IMR-90 (cell line): ENCODE measurements around the gene DSCAM. TPM values are rescaled to one million over a fixed set of nuclear protein-coding genes. Genes with fewer than 3 reads are reported as not detected.

Experiments used
- ATAC-seq: fragments of 200-7000 bp; cut with Tn5 transposase; 2 replicates; pipeline ENCODE4 v1.9.1; 2020; ENCODE audit warnings: low read depth, mild to moderate bottlenecking, moderate library complexity
- BruUV-seq: library from RNA; stranded (reverse); fragments of 400-500 nt; replicated peaks from 2 replicates; lab custom pipeline; 2021; lab: Mats Ljungman, UMichigan
- CTCF ChIA-PET: fragments of 300-600 bp; formaldehyde crosslinking; extraction: SDS; loops from one replicate; lab custom pipeline; 2021; ENCODE audit warnings: antibody characterized with exemption; lab: Yijun Ruan, JAX
- POLR2A ChIA-PET: fragments of 300-600 bp; sonication (Branson Sonifier 250); formaldehyde crosslinking; loops from one replicate; lab custom pipeline; 2022; ENCODE audit warnings: antibody characterized with exemption; ENCODE audit not compliant: unreplicated experiment; lab: Charles Lee
- DNase-seq: peaks from one replicate; pipeline ENCODE4 v3.0.0; 2013
- H2AFZ ChIP-seq: replicated peaks from 2 replicates; pipeline ENCODE3; 2013; ENCODE audit warnings: low read length, mild to moderate bottlenecking; ENCODE audit not compliant: poor library complexity
- H2AK5ac ChIP-seq: 2 replicates; pipeline ENCODE4 v1.6.1; 2013; ENCODE audit warnings: low read depth, low read length, inconsistent platforms
- H2AK9ac ChIP-seq: replicated peaks from 2 replicates; pipeline ENCODE3; 2013; ENCODE audit warnings: mild to moderate bottlenecking, low read depth, low read length, moderate library complexity; ENCODE audit not compliant: poor library complexity
- H2BK120ac ChIP-seq: 2 replicates; pipeline ENCODE4 v1.6.1; 2013; ENCODE audit warnings: low read depth, low read length, inconsistent platforms
- H2BK15ac ChIP-seq: 3 replicates; pipeline ENCODE4 v1.6.1; 2013; ENCODE audit warnings: low read depth, low read length, inconsistent platforms
- H2BK20ac ChIP-seq: 2 replicates; pipeline ENCODE4 v1.6.1; 2013; ENCODE audit warnings: low read depth, mild to moderate bottlenecking, inconsistent platforms, low read length, moderate library complexity
- H2BK5ac ChIP-seq: 2 replicates; pipeline ENCODE4 v1.6.1; 2013; ENCODE audit warnings: mild to moderate bottlenecking, low read depth, low read length, inconsistent platforms; ENCODE audit not compliant: poor library complexity, severe bottlenecking
- H3K14ac ChIP-seq: replicated peaks from 2 replicates; pipeline ENCODE4 v1.6.1; 2013; ENCODE audit warnings: low read depth, low read length, inconsistent platforms
- H3K18ac ChIP-seq: 2 replicates; pipeline ENCODE4 v1.6.1; 2013; ENCODE audit warnings: low read depth, low read length, control low read depth
- H3K23ac ChIP-seq: 2 replicates; pipeline ENCODE4 v1.6.1; 2013; ENCODE audit warnings: low read depth, low read length, inconsistent platforms
- H3K27ac ChIP-seq: 2 replicates; pipeline ENCODE4 v1.5.1; 2013; ENCODE audit warnings: mild to moderate bottlenecking, control low read depth, low read length; ENCODE audit not compliant: insufficient read depth
- H3K27me3 ChIP-seq: 2 replicates; pipeline ENCODE4 v1.6.1; 2013; ENCODE audit warnings: low read length; ENCODE audit not compliant: control insufficient read depth, insufficient read depth
- H3K36me3 ChIP-seq: 2 replicates; pipeline ENCODE4 v1.6.1; 2013; ENCODE audit warnings: low read length, mixed read lengths; ENCODE audit not compliant: control insufficient read depth, insufficient read depth
- H3K4ac ChIP-seq: 2 replicates; pipeline ENCODE4 v1.6.1; 2013; ENCODE audit warnings: low read depth, low read length, inconsistent platforms
- H3K4me1 ChIP-seq: 2 replicates; pipeline ENCODE4 v1.6.1; 2013; ENCODE audit warnings: low read length, mixed read lengths; ENCODE audit not compliant: control insufficient read depth, insufficient read depth
- H3K4me2 ChIP-seq: 2 replicates; pipeline ENCODE4 v1.6.1; 2013; ENCODE audit warnings: low read depth, mild to moderate bottlenecking, control low read depth, low read length, moderate library complexity
- H3K4me3 ChIP-seq: 2 replicates; pipeline ENCODE4 v1.5.1; 2013; ENCODE audit warnings: low read depth, mild to moderate bottlenecking, control low read depth, low read length, moderate library complexity; ENCODE audit not compliant: insufficient read depth
- H3K56ac ChIP-seq: 2 replicates; pipeline ENCODE4 v1.6.1; 2013; ENCODE audit warnings: low read length, inconsistent platforms; ENCODE audit not compliant: insufficient read depth; ENCODE audit errors: extremely low read depth
- H3K79me1 ChIP-seq, 2 experiments: 2 replicates each; pipeline ENCODE4 v1.6.1; 2013; ENCODE audit warnings: low read length in 2 of 2, inconsistent platforms in 1 of 2, low read depth in 1 of 2
- H3K9ac ChIP-seq: 2 replicates; pipeline ENCODE4 v1.6.1; 2013; ENCODE audit warnings: low read depth, low read length, control low read depth
- H3K9me1 ChIP-seq: 2 replicates; pipeline ENCODE4 v1.6.1; 2013; ENCODE audit warnings: low read length, inconsistent platforms; ENCODE audit not compliant: insufficient read depth
- H3K9me3 ChIP-seq: 2 replicates; pipeline ENCODE4 v1.6.1; 2013; ENCODE audit warnings: low read length; ENCODE audit not compliant: control insufficient read depth, insufficient read depth
- H4K20me1 ChIP-seq: 2 replicates; pipeline ENCODE4 v1.6.1; 2013; ENCODE audit warnings: low read length, inconsistent platforms; ENCODE audit not compliant: insufficient read depth
- H4K5ac ChIP-seq: 2 replicates; pipeline ENCODE4 v1.6.1; 2013; ENCODE audit warnings: mild to moderate bottlenecking, low read depth, low read length, control low read depth
- H4K8ac ChIP-seq, 2 experiments: 2 replicates each; pipeline ENCODE4 v1.6.1; 2013; ENCODE audit warnings: low read depth in 2 of 2, low read length in 2 of 2, control low read depth in 1 of 2, inconsistent platforms in 1 of 2
- H4K91ac ChIP-seq: 2 replicates; pipeline ENCODE4 v1.6.1; 2013; ENCODE audit warnings: low read depth, low read length, inconsistent platforms; ENCODE audit not compliant: insufficient read depth
- BHLHE40 ChIP-seq: fragments of 150-350 bp; IDR thresholded peaks from 2 replicates; pipeline ENCODE4 v1.6.1; 2016; ENCODE audit warnings: mild to moderate bottlenecking, low read depth, low read length
- CEBPB ChIP-seq: IDR thresholded peaks from 2 replicates; pipeline ENCODE4 v1.6.1; 2012; ENCODE audit warnings: low read depth, low read length, improper control_type of control experiment
- CHD1 ChIP-seq: IDR thresholded peaks from 2 replicates; pipeline ENCODE4 v1.6.1; 2012; ENCODE audit warnings: low read depth, low read length, improper control_type of control experiment
- CTCF ChIP-seq: conservative IDR thresholded peaks from 2 replicates; pipeline ENCODE4 v1.5.1; 2012; ENCODE audit warnings: mild to moderate bottlenecking, low read depth, low read length, improper control_type of control experiment
- FOS ChIP-seq: fragments of 150-350 bp; IDR thresholded peaks from 2 replicates; pipeline ENCODE4 v1.6.1; 2016; ENCODE audit warnings: low read depth, low read length
- MAFK ChIP-seq: IDR thresholded peaks from 2 replicates; pipeline ENCODE4 v1.6.1; 2012; ENCODE audit warnings: low read depth, low read length, improper control_type of control experiment
- MAZ ChIP-seq: IDR thresholded peaks from 2 replicates; pipeline ENCODE4 v1.6.1; 2012; ENCODE audit warnings: low read depth, mild to moderate bottlenecking, low read length, improper control_type of control experiment, moderate library complexity, borderline replicate concordance
- MXI1 ChIP-seq: IDR thresholded peaks from 2 replicates; pipeline ENCODE4 v1.6.1; 2012; ENCODE audit warnings: low read depth, mild to moderate bottlenecking, low read length, moderate library complexity, borderline replicate concordance
- NFE2L2 ChIP-seq: fragments of 150-350 bp; IDR thresholded peaks from 2 replicates; pipeline ENCODE4 v1.6.1; 2016; ENCODE audit warnings: low read depth, mild to moderate bottlenecking, low read length
- POLR2A ChIP-seq: IDR thresholded peaks from 2 replicates; pipeline ENCODE4 v1.6.1; 2012; ENCODE audit warnings: mild to moderate bottlenecking, low read depth, low read length
- RAD21 ChIP-seq: IDR thresholded peaks from 2 replicates; pipeline ENCODE4 v1.6.1; 2012; ENCODE audit warnings: low read length, improper control_type of control experiment
- RCOR1 ChIP-seq: IDR thresholded peaks from 2 replicates; pipeline ENCODE4 v1.6.1; 2012; ENCODE audit warnings: mild to moderate bottlenecking, low read length, improper control_type of control experiment; ENCODE audit not compliant: insufficient replicate concordance
- RFX5 ChIP-seq: IDR thresholded peaks from 2 replicates; pipeline ENCODE4 v1.8.0; 2012; ENCODE audit warnings: low read depth, mild to moderate bottlenecking, low read length, moderate library complexity
- SMC3 ChIP-seq: fragments of 150-350 bp; IDR thresholded peaks from 2 replicates; pipeline ENCODE4 v1.6.1; 2016; ENCODE audit warnings: low read depth, mild to moderate bottlenecking, antibody characterized with exemption, low read length, moderate library complexity
- USF2 ChIP-seq: fragments of 150-350 bp; IDR thresholded peaks from 2 replicates; pipeline ENCODE4 v1.6.1; 2017; ENCODE audit warnings: mild to moderate bottlenecking, antibody characterized with exemption, low read length, low read depth
- WGBS, 2 experiments: methylation state at CpG; one replicate each; pipeline versions ENCODE4 v1.1.5 to v1.1.7; 2013; ENCODE audit warnings: missing lambda C conversion rate in 2 of 2; ENCODE audit not compliant: insufficient read length in 1 of 2; ENCODE audit errors: extremely low coverage in 2 of 2; 5-methylcytosine and 5-hydroxymethylcytosine counted together
- dilution Hi-C: fragments of 300-500 bp; cut with HindIII; formaldehyde crosslinking; loops from one replicate; pipeline ENCODE4 v1.14.3; 2018; ENCODE audit warnings: low sequenced_read_pairs; ENCODE audit not compliant: unreplicated experiment
- in situ Hi-C: fragments of 300-500 bp; cut with MboI; formaldehyde crosslinking; loops from 3 replicates; pipeline ENCODE4 v1.14.3; 2019; ENCODE audit warnings: low sequenced_read_pairs, inconsistent platforms, mixed read lengths
- intact Hi-C: fragments of 100-400 bp; cut with micrococcal nuclease; formaldehyde crosslinking; loops from 2 replicates; pipeline ENCODE4 v1.10.0; 2022
- polyA plus RNA-seq, 3 experiments: library from polyadenylated mRNA; depleted of rRNA; stranded (reverse); fragments of >200 nt; gene quantifications; 2 replicates each; pipeline ENCODE4 v1.2.3, GENCODE V29; 2012; ENCODE audit warnings: low replicate concordance in 1 of 3
- total RNA-seq: library from RNA; depleted of rRNA; stranded (reverse); fragments of >200 nt; gene quantifications from 2 replicates; pipeline ENCODE4 v1.2.3, GENCODE V29; 2012
- TF ChIP-seq, protein P1 (sequence below): fragments of 150-350 bp; IDR thresholded peaks from 2 replicates; pipeline ENCODE4 v1.6.1; 2016; ENCODE audit warnings: low read depth, mild to moderate bottlenecking, low read length, moderate library complexity, borderline replicate concordance

DSCAM gene
- total and polyA plus RNA-seq, 2 of the 4 experiments (the other 2 are of a cell fraction): under 0.01 to 0.02 TPM

GRCh38 chr21:40678681-40679284, 168.2 kb downstream of the DSCAM start:
- Histone ChIP-seq H4K8ac (no peak overlapping the region), H3K4ac (no peak overlapping the region), H3K14ac (no peak overlapping the region), H3K9ac (no peak overlapping the region), H3K27ac (no peak overlapping the region), H3K18ac (no peak overlapping the region), H2AK9ac (no peak overlapping the region), H3K36me3 (no peaks in the 10 kb centered on the region), H3K4me2 (no peak overlapping the region), H2BK15ac (no peak overlapping the region), H4K5ac (no peak overlapping the region), H2AK5ac (no peak overlapping the region), H2BK120ac (no peak overlapping the region), H2BK5ac (no peak overlapping the region), H3K4me1 (no peaks in the 10 kb centered on the region), H3K4me3 (no peak overlapping the region), H3K56ac (no peak overlapping the region), H4K91ac (no peak overlapping the region), H3K79me1 (no peaks in the 10 kb centered on the region), H3K23ac (no peak overlapping the region), H4K20me1 (no peaks in the 10 kb centered on the region), H3K9me1 (no peaks in the 10 kb centered on the region), H3K9me3 (peaks cover 15% of the 10 kb centered on the region), H2AFZ (no peak overlapping the region), H2BK20ac (no peak overlapping the region), H3K27me3 (no peaks in the 10 kb centered on the region)
- CTCF ChIA-PET: no interaction called here
- in situ Hi-C loops (no loop called here), dilution Hi-C loops (no loop called here), intact Hi-C loops (no loop called here)
- DNase-seq (no peak), ATAC-seq (no peak)
- BruUV-seq: no TSS peak
- no CpG with 5 or more reads among the region's 8 CpGs for WGBS, 2 experiments
- TF ChIP-seq POLR2A (no peak), CHD1 (no peak), RFX5 (no peak), SMC3 (no peak), RAD21 (no peak), NFE2L2 (no peak), MAZ (no peak), CEBPB (no peak), MXI1 (no peak), MAFK (no peak), USF2 (no peak), FOS (no peak), RCOR1 (no peak), BHLHE40 (no peak), CTCF (no peak)
- TF ChIP-seq, protein P1, sequence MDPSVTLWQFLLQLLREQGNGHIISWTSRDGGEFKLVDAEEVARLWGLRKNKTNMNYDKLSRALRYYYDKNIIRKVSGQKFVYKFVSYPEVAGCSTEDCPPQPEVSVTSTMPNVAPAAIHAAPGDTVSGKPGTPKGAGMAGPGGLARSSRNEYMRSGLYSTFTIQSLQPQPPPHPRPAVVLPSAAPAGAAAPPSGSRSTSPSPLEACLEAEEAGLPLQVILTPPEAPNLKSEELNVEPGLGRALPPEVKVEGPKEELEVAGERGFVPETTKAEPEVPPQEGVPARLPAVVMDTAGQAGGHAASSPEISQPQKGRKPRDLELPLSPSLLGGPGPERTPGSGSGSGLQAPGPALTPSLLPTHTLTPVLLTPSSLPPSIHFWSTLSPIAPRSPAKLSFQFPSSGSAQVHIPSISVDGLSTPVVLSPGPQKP: no peak
- POLR2A ChIA-PET: no interaction called here
